OCI-LY7 (cell line): ENCODE measurements around the gene MTMR10. TPM values are rescaled to one million over a fixed set of nuclear protein-coding genes. Genes with fewer than 3 reads are reported as not detected.

Experiments used
- BruUV-seq: library from RNA; stranded (reverse); fragments of 400-500 nt; replicated peaks from 2 replicates; lab custom pipeline; 2021; lab: Mats Ljungman, UMichigan
- CTCF ChIA-PET: fragments of 300-600 bp; sonication (Branson Sonifier 250); formaldehyde crosslinking; loops from one replicate; lab custom pipeline; 2022; ENCODE audit warnings: antibody characterized with exemption; ENCODE audit not compliant: unreplicated experiment; lab: Charles Lee
- POLR2A ChIA-PET: fragments of 300-600 bp; sonication (Branson Sonifier 250); formaldehyde crosslinking; loops from one replicate; lab custom pipeline; 2022; ENCODE audit warnings: antibody characterized with exemption; lab: Charles Lee
- DNase-seq: peaks from one replicate; pipeline ENCODE4 v3.0.0-alpha.2; 2015; ENCODE audit warnings: low spot score
- H2AFZ ChIP-seq: fragments of 200-600 bp; sonication (generic), shearing (Covaris generic); 2 replicates; pipeline ENCODE4 v1.6.1; 2014; ENCODE audit warnings: mild to moderate bottlenecking, antibody characterized with exemption, low read length, moderate library complexity
- H3K27ac ChIP-seq: fragments of 200-600 bp; sonication (generic); 2 replicates; pipeline ENCODE4 v1.5.1; 2014; ENCODE audit warnings: mixed run types, low read depth, mild to moderate bottlenecking, moderate library complexity, low read length, inconsistent platforms; ENCODE audit not compliant: poor library complexity, severe bottlenecking
- H3K36me3 ChIP-seq: fragments of 200-600 bp; sonication (generic); 2 replicates; pipeline ENCODE4 v1.6.1; 2014; ENCODE audit warnings: mild to moderate bottlenecking, antibody characterized with exemption, low read length, moderate library complexity, mixed read lengths; ENCODE audit not compliant: insufficient read depth
- H3K4me1 ChIP-seq: fragments of 200-600 bp; sonication (generic); 2 replicates; pipeline ENCODE4 v1.5.1; 2014; ENCODE audit warnings: mild to moderate bottlenecking, low read length; ENCODE audit not compliant: insufficient read depth, poor library complexity, severe bottlenecking
- H3K4me2 ChIP-seq: fragments of 200-600 bp; sonication (generic); 2 replicates; pipeline ENCODE4 v1.6.1; 2014; ENCODE audit warnings: mild to moderate bottlenecking, low read length
- H3K4me3 ChIP-seq: fragments of 200-600 bp; sonication (generic); 2 replicates; pipeline ENCODE4 v1.5.1; 2014; ENCODE audit warnings: mild to moderate bottlenecking, low read depth, low read length; ENCODE audit not compliant: poor library complexity, severe bottlenecking
- H3K79me2 ChIP-seq: fragments of 200-600 bp; sonication (generic); 2 replicates; pipeline ENCODE4 v1.6.1; 2016; ENCODE audit warnings: low read depth, mild to moderate bottlenecking, low read length, moderate library complexity, mixed read lengths; ENCODE audit not compliant: insufficient read depth
- H3K9me2 ChIP-seq: fragments of 200-600 bp; sonication (generic); 2 replicates; pipeline ENCODE4 v1.6.1; 2016; ENCODE audit warnings: mild to moderate bottlenecking, low read length, mixed read lengths; ENCODE audit not compliant: insufficient read depth
- H3K9me3 ChIP-seq: fragments of 200-600 bp; sonication (generic); 2 replicates; pipeline ENCODE4 v1.6.1; 2014; ENCODE audit warnings: mild to moderate bottlenecking, mixed run types, low read length, mixed read lengths
- H4K20me1 ChIP-seq: fragments of 200-600 bp; sonication (generic); 2 replicates; pipeline ENCODE4 v1.6.1; 2014; ENCODE audit warnings: mild to moderate bottlenecking, antibody characterized with exemption, low read length, moderate library complexity, mixed read lengths; ENCODE audit not compliant: insufficient read depth
- CTCF ChIP-seq: fragments of 200-600 bp; sonication (generic); conservative IDR thresholded peaks from 2 replicates; pipeline ENCODE4 v1.5.1; 2014; ENCODE audit warnings: mild to moderate bottlenecking, antibody characterized with exemption, low read length, moderate library complexity, mixed read lengths
- EZH2phosphoT487 ChIP-seq: fragments of 200-600 bp; sonication (generic); IDR thresholded peaks from 2 replicates; pipeline ENCODE4 v1.6.1; 2018; ENCODE audit warnings: low read depth, borderline replicate concordance, mild to moderate bottlenecking, mixed run types, antibody characterized with exemption, low read length, moderate library complexity, mixed read lengths
- intact Hi-C: fragments of 100-400 bp; cut with micrococcal nuclease; formaldehyde crosslinking; loops from one replicate; pipeline ENCODE4 v1.10.0; 2022; ENCODE audit not compliant: unreplicated experiment
- small RNA-seq: library from RNA; depleted of rRNA; stranded (forward); fragments of <200 nt; gene quantifications from one replicate; pipeline ENCODE3, GENCODE V24; 2014
- total RNA-seq, 2 experiments: library from RNA; depleted of rRNA in 1 of 2; stranded (reverse); fragments of >200 nt in 1 of 2; shearing (Covaris generic) in 1 of 2; gene quantifications; 2 replicates each; pipeline ENCODE4 v1.2.3, GENCODE V29; 2014 to 2022

Gene MTMR10
- total RNA-seq, 2 experiments from 2014 or later, result 10.5 to 15.4 TPM

GRCh38 chr15:30889196-30889595 lies 102.2 kb downstream of the MTMR10 start:
- no peaks in the 10 kb centered on the region for H3K36me3 ChIP-seq
- no peak overlapping the region for H3K4me2 ChIP-seq
- no peaks in the 10 kb centered on the region for H3K9me3 ChIP-seq
- H3K27ac ChIP-seq, result no peak overlapping the region
- H3K79me2 ChIP-seq, result no peaks in the 10 kb centered on the region
- 0 out of 2 replicates have a peak, but pooled peaks cover 3% of the 10 kb centered on the region for H3K9me2 ChIP-seq
- no peaks in the 10 kb centered on the region for H3K4me1 ChIP-seq
- no peak overlapping the region for H2AFZ ChIP-seq
- H3K4me3 ChIP-seq, result no peak overlapping the region
- no peak for TF ChIP-seq EZH2phosphoT487
- no peak for TF ChIP-seq CTCF
- CTCF ChIA-PET, result no interaction called here
- no peaks in the 10 kb centered on the region for H4K20me1 ChIP-seq
- no peak for DNase-seq
- no TSS peak for BruUV-seq
- POLR2A ChIA-PET, result no interaction called here
- intact Hi-C loops, result no loop called here

Small RNAs within 50 kb of the gene (small RNA-seq; reads per million reads assigned to genes)
- not detected for gene RNU6-466P

Other genes with a start within 250 kb of the MTMR10 start
- gene FAN1, start 87.7 kb downstream of the MTMR10 start, total RNA-seq (2014; rRNA removed; shearing (Covaris generic)), result 15.4 and 16.4 TPM in 2 replicates
- gene FAN1, start 87.7 kb downstream of the MTMR10 start, total RNA-seq (2022), result 14.2 and 14.7 TPM in 2 replicates
- 0.13 TPM in 1 of 2 replicates, not detected in the other for gene TRPM1, start 110.1 kb upstream of the MTMR10 start, total RNA-seq (2014; rRNA removed; shearing (Covaris generic))
- not detected in 2 replicates for gene TRPM1, start 110.1 kb upstream of the MTMR10 start, total RNA-seq (2022)